K562 (cell line): ENCODE data around the gene EEPD1. TPM values are rescaled to one million over a fixed set of nuclear protein-coding genes. Genes with fewer than 3 reads are reported as not detected.

ENCODE experiments used
- ATAC-seq: fragments of 200-7000 bp; cut with Tn5 transposase; 3 replicates; pipeline ENCODE4 v1.9.1; 2020; ENCODE audit warnings: moderate library complexity
- BruUV-seq: library from RNA; stranded (reverse); fragments of 400-500 nt; replicated peaks from 2 replicates; lab custom pipeline; 2021; lab: Mats Ljungman, UMichigan
- CTCF ChIA-PET: fragments of 300-600 bp; formaldehyde crosslinking; extraction: SDS; loops from one replicate; lab custom pipeline; 2021; ENCODE audit warnings: low intra/inter-chr PET ratio; lab: Yijun Ruan, JAX
- POLR2A ChIA-PET: fragments of 300-600, 350-650 bp; sonication (Branson Sonifier 250); formaldehyde crosslinking; extraction: SDS; loops from one replicate; lab custom pipeline; 2021; ENCODE audit warnings: antibody characterized with exemption, inconsistent platforms; lab: Yijun Ruan, JAX
- DNase-seq, 4 experiments: peaks; one replicate each; pipeline versions ENCODE4 v3.0.0 to v3.0.0-alpha.2; 2011 to 2018; ENCODE audit warnings: low spot score in 3 of 4, mixed read lengths in 3 of 4; ENCODE audit errors: extremely low read depth in 1 of 4
- FAIRE-seq: peaks from 2 replicates; lab custom pipeline; 2011; peaks lifted over from hg19 to GRCh38; lab: Jason Lieb, UNC
- H2AFZ ChIP-seq: 2 replicates; pipeline ENCODE4 v1.6.0; 2011; ENCODE audit warnings: low read depth, low read length, control low read depth, inconsistent platforms
- H3K27ac ChIP-seq: fragments of 200-600 bp; 3 replicates; pipeline ENCODE4 v1.8.0; 2011; ENCODE audit warnings: low read depth, mild to moderate bottlenecking, control low read depth, inconsistent platforms, low read length, moderate library complexity, mixed read lengths; ENCODE audit errors: extremely low read depth
- H3K27me3 ChIP-seq, 2 experiments: fragments of 300-600 bp in 1 of 2; 2 replicates in 1 of 2; 3 replicates in 1 of 2; pipeline versions ENCODE4 v1.6.0 to v1.8.0; 2011; ENCODE audit warnings: inconsistent platforms in 2 of 2, low read length in 2 of 2, mild to moderate bottlenecking in 1 of 2, mixed read lengths in 1 of 2, moderate library complexity in 1 of 2; ENCODE audit not compliant: control insufficient read depth in 2 of 2, insufficient read depth in 2 of 2
- H3K36me3 ChIP-seq: fragments of 300-600 bp; 3 replicates; pipeline ENCODE4 v1.8.0; 2011; ENCODE audit warnings: mild to moderate bottlenecking, low read length, inconsistent platforms; ENCODE audit not compliant: control insufficient read depth, insufficient read depth
- H3K4me1 ChIP-seq, 2 experiments: fragments of 200-600 bp in 1 of 2; replicated peaks in 1 of 2; 2 replicates in 1 of 2; 3 replicates in 1 of 2; pipeline versions ENCODE4 v1.5.1 to v1.8.0; 2011; ENCODE audit warnings: inconsistent platforms in 2 of 2, low read length in 2 of 2, mild to moderate bottlenecking in 1 of 2, mixed read lengths in 1 of 2, moderate library complexity in 1 of 2; ENCODE audit not compliant: control insufficient read depth in 2 of 2, insufficient read depth in 2 of 2
- H3K4me2 ChIP-seq: 2 replicates; pipeline ENCODE4 v1.6.1; 2011; ENCODE audit warnings: low read length, control low read depth, inconsistent platforms, mixed read lengths; ENCODE audit not compliant: insufficient read depth
- H3K4me3 ChIP-seq: fragments of 200-600 bp; sonication (generic), shearing (Covaris generic); 2 replicates; pipeline ENCODE4 v1.5.1; 2016; ENCODE audit warnings: control low read depth, inconsistent platforms
- H3K79me2 ChIP-seq: fragments of 200-600 bp; 3 replicates; pipeline ENCODE4 v1.8.0; 2011; ENCODE audit warnings: low read length, inconsistent platforms; ENCODE audit not compliant: control insufficient read depth, insufficient read depth
- H3K9ac ChIP-seq, 2 experiments: 2 replicates each; pipeline versions ENCODE4 v1.6.0 to v1.6.1; 2011; ENCODE audit warnings: low read depth in 2 of 2, low read length in 2 of 2, control low read depth in 1 of 2, inconsistent platforms in 1 of 2, mild to moderate bottlenecking in 1 of 2, mixed read lengths in 1 of 2; ENCODE audit not compliant: insufficient read depth in 1 of 2
- H3K9me1 ChIP-seq: one replicate; pipeline ENCODE4 v1.6.0; 2011; ENCODE audit warnings: inconsistent platforms, mild to moderate bottlenecking, low read length, moderate library complexity; ENCODE audit not compliant: control insufficient read depth, insufficient read depth
- H3K9me3 ChIP-seq: replicated peaks from 2 replicates; pipeline ENCODE4 v1.5.1; 2011; ENCODE audit warnings: low read depth, low read length, inconsistent platforms; ENCODE audit not compliant: control insufficient read depth, insufficient read depth
- H4K20me1 ChIP-seq: replicated peaks from 2 replicates; pipeline ENCODE4 v1.6.1; 2011; ENCODE audit warnings: low read length, inconsistent platforms, mixed read lengths; ENCODE audit not compliant: control insufficient read depth, insufficient read depth
- PBX2 ChIP-seq, 2 experiments: IDR thresholded peaks in 1 of 2; conservative IDR thresholded peaks in 1 of 2; 2 replicates each; pipeline ENCODE4 v1.6.1; 2016; ENCODE audit warnings: low read depth in 2 of 2, mild to moderate bottlenecking in 1 of 2, missing compliant biosample characterization in 1 of 2, missing genetic modification characterization in 1 of 2, moderate library complexity in 1 of 2
- PCBP1 ChIP-seq: fragments of 200-400 bp; formaldehyde crosslinking; IDR thresholded peaks from 2 replicates; pipeline ENCODE4 v1.6.1; 2018; ENCODE audit warnings: mild to moderate bottlenecking, low read depth, low read length; ENCODE audit not compliant: poor library complexity, severe bottlenecking
- PHF20 ChIP-seq: fragments of 450-650 bp; IDR thresholded peaks from 2 replicates; pipeline ENCODE4 v1.6.1; 2018; ENCODE audit not compliant: partially characterized antibody
- PPARD ChIP-seq: fragments of 250-450 bp; sonication (Bioruptor Pico); IDR thresholded peaks from 2 replicates; pipeline ENCODE4 v1.8.0; 2022; ENCODE audit warnings: inconsistent platforms, mild to moderate bottlenecking, moderate library complexity
- ZEB2 ChIP-seq: fragments of 450-650 bp; IDR thresholded peaks from 2 replicates; pipeline ENCODE4 v1.6.1; 2016
- ZNF121 ChIP-seq: sonication (generic); formaldehyde crosslinking; conservative IDR thresholded peaks from 2 replicates; pipeline ENCODE4 v1.8.0; 2022; ENCODE audit warnings: missing genetic modification reagents
- ZNF263 ChIP-seq: sonication (generic); formaldehyde crosslinking; IDR thresholded peaks from 2 replicates; pipeline ENCODE4 v1.8.0; 2022; ENCODE audit warnings: mild to moderate bottlenecking, missing genetic modification reagents, borderline replicate concordance
- ZNF408 ChIP-seq: fragments of 250-450 bp; sonication (Bioruptor Pico); IDR thresholded peaks from 2 replicates; pipeline ENCODE4 v1.4.0; 2020; ENCODE audit warnings: low read depth, mild to moderate bottlenecking, moderate library complexity
- WGBS: fragments of 100-300 bp; shearing (Covaris generic); methylation state at CpG from one replicate; pipeline ENCODE4 v1.1.6; 2016; ENCODE audit warnings: low coverage, mixed read lengths; ENCODE audit not compliant: insufficient coverage; ENCODE audit errors: missing lambda C conversion rate; 5-methylcytosine and 5-hydroxymethylcytosine counted together
- in situ Hi-C: fragments of 300-500 bp; cut with MboI; formaldehyde crosslinking; loops from 4 replicates; pipeline ENCODE4 v1.15.0; 2018; ENCODE audit warnings: inconsistent platforms, mixed read lengths
- intact Hi-C: fragments of 100-400 bp; cut with micrococcal nuclease; formaldehyde crosslinking; loops from 2 replicates; pipeline ENCODE4 v1.14.2; 2022
- polyA plus RNA-seq, 8 experiments: library from polyadenylated mRNA; depleted of rRNA in 4 of 8; stranded (reverse) in 5 of 8; unstranded in 3 of 8; fragments of >200 nt; fragmentation: Nextera tagmentation in 2 of 8; fragmentation: Illumina TruSeq in 1 of 8; extraction: Ambion mirVana in 2 of 8; extraction: Trizol in 1 of 8; gene quantifications; 2 replicates each; pipeline versions ENCODE4 v1.2.1 to v1.2.3, GENCODE V29; 2011 to 2014; ENCODE audit warnings: inconsistent platforms in 1 of 8, missing spikeins in 1 of 8
- total RNA-seq, 7 experiments: library from RNA; depleted of rRNA in 6 of 7; stranded (reverse); fragments of >200 nt in 6 of 7; fragmentation: Illumina TruSeq in 2 of 7; extraction: Trizol in 2 of 7; gene quantifications; 2 replicates each; pipeline versions ENCODE4 v1.2.1 to v1.2.3, GENCODE V29; 2011 to 2021; ENCODE audit warnings: low replicate concordance in 1 of 7

EEPD1 gene
- total and polyA plus RNA-seq, 9 of the 15 experiments (the other 6 are each of a cell fraction or from before 2014, with no cell fraction given) = 0.01 to 1.5 (median 0.74) TPM; not detected in 1

- TF ChIP-seq PPARD (CRISPR knock-in tag) (no peak), ZNF263 (no peak), PCBP1 (no peak), ZNF408 (no peak), ZNF121 (peak; percentile 41; the same call in 1 of the 2 replicates), PBX2 (CRISPR knock-in tag; IDR thresholded peaks at IDR 0.05; ENCODE audit: low read depth) (no peak), PBX2 (tag; conservative IDR thresholded peaks at IDR 0.05; ENCODE audit: low read depth) (0 out of 2 replicates have a peak, but pooled peaks have one; percentile 24), ZEB2 (no peak), PHF20 (no peak)
- H3K9me3 ChIP-seq = no peaks in the 10 kb centered on the region
- no peak for FAIRE-seq
- peaks cover 4% of the 10 kb centered on the region for H3K9me1 ChIP-seq
- intact Hi-C loops (no loop called here), in situ Hi-C loops (no loop called here)
- no TSS peak for BruUV-seq
- 0% methylated on average over 4 of the region's 4 CpGs for WGBS
- no peak for ATAC-seq
- no peak overlapping the region for H3K9ac ChIP-seq
- ChIA-PET CTCF (interaction anchor here (0.6 kb wide), 1 partner anchor 133 kb away, joined by 3 read pairs; no protein-coding TSS in a partner anchor), POLR2A (interaction anchor here (0.6 kb wide), 1 partner anchor 172 kb away, joined by 3 read pairs; no protein-coding TSS in a partner anchor)
- no peak overlapping the region for H3K4me2 ChIP-seq
- H3K4me3 ChIP-seq = no peak overlapping the region
- peaks cover 24 to 80% of the 10 kb centered on the region in 2 experiments for H3K27me3 ChIP-seq
- peaks cover 25% of the 10 kb centered on the region for H4K20me1 ChIP-seq
- H2AFZ ChIP-seq = no peak overlapping the region
- no peak for DNase-seq
- no peak overlapping the region for H3K27ac ChIP-seq
- H3K36me3 ChIP-seq = no peaks in the 10 kb centered on the region
- peaks cover 8 to 11% of the 10 kb centered on the region in 2 experiments; a peak in 4 of 5 replicates for H3K4me1 ChIP-seq
- H3K79me2 ChIP-seq = no peaks in the 10 kb centered on the region
These were observed 133.6 kb downstream of the EEPD1 start for GRCh38 chr7:36286688-36287087.
